Erythroblast (primary cell): Measurements from ENCODE around the gene HLF.

ENCODE experiments used
- GATA1 ChIP-seq: IDR thresholded peaks from 2 replicates; pipeline ENCODE4 v1.6.1; 2011; ENCODE audit warnings: low read depth, mild to moderate bottlenecking, control low read depth, low read length, moderate library complexity
- POLR2A ChIP-seq: IDR thresholded peaks from 2 replicates; pipeline ENCODE4 v1.6.1; 2011; ENCODE audit warnings: mild to moderate bottlenecking, low read length

- TF ChIP-seq POLR2A: no peak
- no peak for TF ChIP-seq GATA1
These were observed 47.9 kb upstream of the HLF start for GRCh38 chr17:55216888-55217287.
